UCSD-AML1 (cell line): ENCODE measurements around the gene SMAD1.

Source experiments
- DNase-seq: peaks from one replicate; lab custom pipeline; 2025; ENCODE audit not compliant: unreplicated experiment; lab: John Stamatoyannopoulos, UW

Gene SMAD1

DNA sequence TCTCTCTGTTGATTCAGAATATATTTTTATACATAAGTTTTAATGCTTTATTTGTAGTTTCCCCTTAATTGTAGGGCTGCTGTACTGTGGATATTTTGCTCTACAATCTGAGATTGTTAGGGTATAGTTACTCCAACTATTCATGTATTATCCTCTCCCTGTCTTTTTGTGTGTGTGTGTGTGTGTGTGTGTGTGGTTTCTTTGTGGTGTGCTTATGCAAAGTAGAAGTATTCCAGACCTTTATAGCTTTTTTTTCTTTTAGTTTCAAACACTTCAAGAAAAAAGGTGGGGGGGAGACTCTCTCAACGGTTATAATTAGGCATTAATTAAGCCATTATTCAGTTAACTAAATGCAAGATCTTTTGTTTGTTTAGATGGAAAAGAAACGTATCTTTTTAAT is 6.7 kb downstream of the SMAD1 start:
- no peak for DNase-seq

DNA sequence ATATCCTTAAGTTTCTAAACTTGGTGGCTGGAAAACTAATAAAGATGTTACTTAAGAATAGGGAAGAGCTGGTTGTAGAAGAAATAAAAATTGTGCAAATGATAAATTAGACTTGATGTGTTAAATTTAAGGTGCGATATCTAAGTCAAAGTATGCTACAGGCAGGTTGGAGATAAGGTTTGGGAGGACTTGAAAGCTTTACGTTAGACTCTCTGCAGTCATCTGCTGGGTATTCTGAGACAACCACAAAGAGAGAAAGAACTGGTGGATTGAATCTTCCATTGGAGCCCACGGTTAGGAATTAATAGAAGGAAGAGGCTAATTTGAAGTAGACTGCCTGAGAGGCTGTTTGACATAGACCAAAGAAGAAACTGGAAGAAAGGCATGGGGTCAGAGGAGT is 7.9 kb downstream of the SMAD1 start:
- DNase-seq: no peak

DNA sequence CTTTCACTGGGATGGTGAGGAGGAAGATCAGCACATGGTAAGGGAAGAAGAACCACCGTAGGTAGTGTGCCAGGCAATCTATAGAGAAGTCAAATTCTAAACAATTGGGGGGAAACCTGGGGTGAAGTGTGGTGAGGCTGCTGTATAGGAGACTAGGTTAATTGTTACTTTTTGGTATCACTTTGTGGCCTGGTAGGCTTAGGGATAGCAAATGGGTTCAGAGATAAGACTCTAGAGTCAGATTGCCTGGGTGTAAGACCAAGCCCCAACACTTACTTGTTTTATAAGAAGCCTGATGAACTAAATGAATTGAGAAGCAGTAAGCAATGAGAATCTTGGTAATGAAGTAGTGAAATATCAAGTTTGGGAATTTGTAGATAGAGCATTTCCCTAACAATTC is 8.7 kb downstream of the SMAD1 start:
- DNase-seq: no peak

DNA sequence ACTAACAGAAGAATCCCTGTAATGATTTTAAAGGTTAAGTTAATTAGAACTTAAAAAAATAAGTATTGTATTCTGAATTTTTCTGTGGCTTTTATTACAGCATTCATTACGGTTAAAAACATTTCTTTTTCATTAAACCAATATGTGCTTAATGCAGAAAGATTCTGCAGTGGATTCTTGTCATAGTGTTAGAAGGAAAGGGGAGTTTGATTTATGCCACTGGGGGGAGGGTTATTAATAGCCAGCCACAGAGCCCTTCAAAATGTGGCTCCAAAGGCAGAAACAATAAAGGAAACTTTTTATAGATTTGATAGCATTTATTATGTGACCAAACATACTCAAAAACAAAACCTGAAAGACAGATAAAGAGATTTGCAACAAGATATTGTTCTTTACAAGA is 9.1 kb downstream of the SMAD1 start:
- DNase-seq: no peak

DNA sequence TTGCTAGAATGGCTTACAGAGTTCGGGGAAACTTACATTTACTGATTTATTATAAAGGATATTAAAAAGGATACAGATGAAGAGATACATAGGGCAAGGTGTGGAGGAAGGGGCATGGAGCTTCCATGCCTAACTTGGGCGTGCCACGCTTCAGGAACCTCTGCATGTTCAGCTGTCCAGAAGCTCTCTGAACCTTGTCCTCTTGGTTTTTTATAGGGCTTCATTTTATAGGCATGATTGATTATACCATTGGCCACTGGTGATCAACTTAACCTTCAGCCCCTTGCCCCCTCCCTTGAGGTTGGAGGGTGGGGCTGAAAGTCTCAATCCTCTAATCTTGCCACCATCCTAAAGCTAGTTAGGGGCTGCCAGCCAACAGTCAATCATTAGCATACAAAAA is 10.7 kb downstream of the SMAD1 start:
- no peak for DNase-seq

DNA sequence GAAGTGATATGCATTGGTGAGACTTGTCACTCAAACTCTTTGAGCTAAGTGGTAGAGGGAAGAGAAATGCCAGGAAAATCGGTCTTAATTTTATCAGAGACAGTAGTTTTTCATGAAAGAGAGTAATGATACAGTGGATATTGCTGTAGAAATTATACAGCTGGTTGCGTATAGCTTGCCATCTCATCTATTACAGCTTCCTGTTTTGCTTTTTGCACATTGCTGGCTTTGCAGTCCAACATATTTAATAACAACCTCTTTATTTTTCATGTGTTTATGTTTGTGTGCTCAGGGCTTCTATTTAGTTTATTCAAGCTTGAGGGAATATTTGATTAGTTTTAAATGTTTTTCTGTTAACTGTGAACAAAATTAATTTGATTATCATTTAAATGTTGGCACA is 11.5 kb downstream of the SMAD1 start:
- no peak for DNase-seq

DNA sequence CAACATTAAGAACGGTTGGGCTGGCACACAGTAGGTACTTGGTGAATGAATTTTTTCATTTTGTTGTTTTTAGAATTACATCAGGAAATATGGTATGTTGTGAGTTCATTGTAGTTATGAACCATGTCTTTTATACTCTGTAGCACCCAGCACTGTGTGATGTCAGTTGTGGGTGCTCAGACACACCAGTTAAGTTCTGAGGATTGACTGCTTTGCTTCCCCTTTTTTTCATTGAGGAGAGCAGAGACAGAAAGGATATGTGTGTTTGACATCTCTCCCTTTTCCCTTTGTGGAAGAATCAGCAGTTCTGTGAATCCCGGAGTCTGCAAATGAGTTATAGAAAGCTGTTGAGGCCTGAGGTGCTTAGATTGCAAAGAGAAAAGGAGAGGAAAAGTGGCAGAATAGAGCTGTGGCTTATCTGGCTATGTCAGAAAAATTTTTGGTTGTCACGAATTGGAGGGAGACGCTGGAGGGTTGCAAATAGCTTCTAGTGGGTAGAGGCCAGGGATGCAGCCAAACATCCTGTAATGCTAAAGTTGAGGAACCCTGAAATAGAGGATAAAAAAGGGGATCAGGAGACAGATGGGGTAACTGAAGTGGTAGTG is 13.1 kb downstream of the SMAD1 start:
- DNase-seq: no peak

DNA sequence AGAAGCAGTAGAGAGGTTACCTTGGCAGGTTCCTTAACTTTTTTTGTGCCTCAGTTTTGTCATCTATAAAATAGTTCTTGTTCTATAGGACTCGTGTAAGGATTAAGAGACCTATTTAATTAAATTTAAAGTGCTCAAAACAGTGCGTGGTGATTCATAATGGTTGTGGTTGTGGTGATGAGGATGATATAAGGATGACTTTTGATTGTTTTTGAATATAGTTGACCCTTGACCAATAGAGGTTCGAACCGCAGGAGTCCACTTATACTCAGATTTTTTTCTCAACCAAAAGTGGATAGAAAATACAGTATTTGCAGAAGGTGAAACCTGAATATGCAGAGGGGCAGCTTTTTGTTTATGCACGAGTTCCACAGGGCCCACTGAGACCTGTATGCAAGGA is 14.6 kb downstream of the SMAD1 start:
- no peak for DNase-seq

DNA sequence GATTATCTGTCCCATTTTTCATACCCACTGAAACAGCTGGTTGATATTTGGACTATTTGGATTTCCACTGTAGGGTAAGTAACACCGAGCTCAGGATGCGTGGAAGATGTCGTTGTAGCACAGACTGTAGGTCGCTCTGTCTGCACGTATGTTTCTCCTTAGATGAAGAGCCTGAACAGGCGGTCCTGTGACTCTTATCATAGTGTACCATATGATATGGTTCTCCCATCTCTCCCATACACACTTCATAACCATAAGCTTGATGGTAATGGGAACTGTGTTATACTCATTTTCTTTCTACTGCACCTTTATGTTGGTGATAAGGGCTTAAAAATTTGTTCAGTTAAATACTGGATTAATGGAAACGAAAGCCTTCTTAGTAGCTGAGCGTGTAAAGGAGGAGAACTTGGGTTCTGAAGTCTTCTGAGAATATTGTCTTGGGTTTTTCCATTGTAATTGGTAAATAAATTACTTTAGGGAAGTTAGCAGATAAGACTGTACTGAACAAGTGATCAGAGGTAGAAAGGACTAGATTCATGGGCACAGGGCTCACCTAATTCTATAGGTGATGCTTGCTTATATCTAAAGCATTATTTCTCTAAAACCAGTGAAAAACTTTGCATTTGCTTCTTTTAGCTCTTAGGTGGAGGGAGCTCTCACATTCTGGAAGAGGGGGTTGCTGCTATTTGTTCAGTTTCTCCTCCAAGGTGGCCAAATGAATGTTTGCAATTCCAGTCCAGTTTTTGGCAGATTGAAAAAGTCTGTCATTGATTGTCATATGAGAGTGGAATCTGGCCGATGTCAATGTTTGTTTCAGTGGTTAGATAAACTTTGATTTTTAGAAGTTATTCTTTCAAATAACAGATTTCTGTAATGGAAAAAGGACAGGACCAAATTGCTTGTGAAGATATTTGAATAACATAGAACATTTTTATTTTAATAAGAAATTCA is 15.8 kb downstream of the SMAD1 start:
- no peak for DNase-seq

DNA sequence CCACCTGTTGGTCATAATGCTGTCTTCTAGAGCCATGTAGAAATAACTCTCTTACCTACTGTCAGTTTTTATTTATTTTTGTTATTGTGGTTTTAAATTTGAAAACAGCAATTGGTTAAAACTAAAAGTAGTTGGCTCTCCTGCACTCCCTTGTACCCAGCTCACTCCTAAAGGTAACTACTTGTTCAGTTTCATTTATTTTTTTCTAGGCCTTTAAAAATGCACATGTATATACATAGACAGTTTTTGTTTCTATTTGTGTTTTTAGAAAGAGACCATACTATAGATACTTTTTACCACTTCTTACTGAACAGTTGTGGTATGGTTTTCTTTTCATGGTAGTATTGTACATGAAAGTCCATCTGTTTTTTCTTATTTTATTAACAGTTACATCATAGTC is 16.8 kb downstream of the SMAD1 start:
- DNase-seq: no peak

DNA sequence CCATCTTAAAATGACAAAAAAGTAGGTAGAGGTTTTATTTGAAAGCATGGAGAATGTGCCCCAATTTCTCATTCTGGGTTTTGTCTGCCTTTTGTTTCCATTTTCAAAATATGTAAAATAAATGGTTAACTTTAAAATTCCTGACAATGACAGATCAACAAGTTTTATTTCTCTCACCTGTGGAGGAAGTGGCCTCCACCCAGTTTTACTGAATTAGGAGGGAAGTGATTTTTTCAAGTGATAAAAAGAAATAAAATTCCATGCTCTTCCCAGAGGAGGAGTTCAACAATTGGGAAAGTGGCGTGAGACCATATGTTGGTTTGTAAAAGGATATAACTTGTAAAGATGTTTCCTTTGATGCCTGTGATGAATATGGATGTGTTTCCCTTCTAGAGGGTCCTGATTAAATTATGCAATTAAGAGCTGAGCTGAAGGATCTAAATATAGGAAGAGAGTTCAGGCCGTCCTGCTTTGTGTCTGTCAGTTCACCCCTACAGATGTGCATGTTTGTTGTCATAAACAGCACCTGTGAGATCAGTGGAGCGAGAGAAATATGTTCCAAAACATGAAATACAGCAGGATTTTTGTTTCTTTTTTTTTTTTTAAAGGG is 19.5 kb downstream of the SMAD1 start:
- DNase-seq: no peak

DNA sequence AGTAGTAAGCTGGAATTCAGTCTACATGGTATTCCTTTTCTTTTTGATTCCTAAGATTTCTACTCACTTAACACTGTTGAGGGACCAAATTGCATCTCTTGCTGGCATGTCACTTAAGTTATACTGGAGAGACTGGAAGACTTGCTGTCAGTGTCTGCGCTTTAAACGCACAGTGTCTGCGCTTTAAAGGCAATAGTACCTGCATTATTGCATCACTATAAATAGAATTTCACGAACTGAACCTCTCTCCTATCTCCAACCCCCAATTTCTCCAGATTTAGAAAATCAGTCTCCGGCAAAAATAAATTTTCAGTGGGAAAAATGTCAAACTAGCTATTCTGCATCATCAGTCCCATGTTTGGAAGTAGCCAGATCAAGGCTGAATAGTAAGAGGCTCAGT is 21.2 kb downstream of the SMAD1 start:
- no peak for DNase-seq

DNA sequence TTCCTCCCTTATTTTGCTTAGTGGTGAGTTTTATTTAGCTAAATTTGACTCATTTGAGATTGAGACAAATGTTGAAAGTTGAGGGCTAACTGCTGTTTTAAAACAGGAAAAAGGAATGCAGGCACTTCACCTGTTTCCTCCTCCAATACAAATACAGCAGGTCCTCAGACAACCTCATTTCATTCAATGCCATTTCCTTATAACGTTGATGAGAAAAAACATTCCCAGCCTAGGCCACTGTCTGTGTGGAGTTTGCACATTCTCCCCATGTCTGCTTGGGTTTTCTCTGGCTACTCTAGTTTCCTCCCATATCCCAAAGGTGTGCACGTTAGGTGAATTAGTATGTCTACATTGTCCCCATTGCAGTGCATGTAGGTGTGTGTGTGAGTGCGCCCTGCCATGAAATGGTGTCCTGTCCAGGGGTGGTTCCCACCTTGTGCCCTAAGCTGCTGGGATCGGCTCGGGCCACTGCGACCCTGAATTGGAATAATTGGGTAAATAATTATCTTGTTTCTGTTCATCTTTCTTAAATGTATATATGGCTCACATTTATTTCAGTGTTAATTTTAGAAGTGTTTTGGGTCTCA is 21.9 kb downstream of the SMAD1 start:
- DNase-seq: no peak

DNA sequence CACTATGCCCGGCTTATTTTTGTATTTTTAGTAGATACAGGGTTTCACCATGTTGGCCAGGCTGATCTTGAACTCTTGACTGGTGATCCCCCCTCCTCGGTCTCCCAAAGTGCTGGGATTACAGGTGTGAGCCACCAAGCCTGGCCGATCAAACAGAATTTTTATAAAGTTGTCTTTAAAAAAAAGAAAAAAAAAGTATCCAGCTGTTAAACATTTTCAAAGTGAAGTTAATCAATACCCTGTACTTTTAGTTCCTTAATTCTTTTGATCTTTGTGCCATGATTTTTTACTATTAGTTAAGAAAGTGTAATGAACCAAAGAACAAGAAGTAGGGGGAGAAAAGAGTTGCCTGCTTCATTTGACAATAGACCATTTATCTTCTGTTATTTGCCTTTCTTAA is 24.3 kb downstream of the SMAD1 start:
- DNase-seq: no peak

DNA sequence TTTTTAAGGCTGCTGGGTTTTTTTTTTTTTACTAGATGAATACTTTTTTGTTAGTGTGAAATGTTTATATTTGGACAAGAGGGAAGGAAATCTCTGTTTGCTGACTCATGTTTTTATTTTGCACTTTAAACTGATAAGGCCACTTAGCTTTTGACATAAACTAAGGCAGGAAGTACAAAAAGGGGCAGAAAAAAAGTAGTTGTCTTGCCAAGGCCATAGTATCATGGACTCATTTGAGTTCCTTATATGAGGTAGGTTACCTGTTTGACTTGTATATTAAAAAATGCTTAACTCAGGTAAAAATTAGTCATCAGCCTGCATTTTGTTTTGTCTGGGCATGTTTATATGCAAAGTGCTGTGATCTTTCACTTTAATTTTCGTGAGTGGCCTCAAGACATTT is 26.0 kb downstream of the SMAD1 start:
- DNase-seq: no peak

DNA sequence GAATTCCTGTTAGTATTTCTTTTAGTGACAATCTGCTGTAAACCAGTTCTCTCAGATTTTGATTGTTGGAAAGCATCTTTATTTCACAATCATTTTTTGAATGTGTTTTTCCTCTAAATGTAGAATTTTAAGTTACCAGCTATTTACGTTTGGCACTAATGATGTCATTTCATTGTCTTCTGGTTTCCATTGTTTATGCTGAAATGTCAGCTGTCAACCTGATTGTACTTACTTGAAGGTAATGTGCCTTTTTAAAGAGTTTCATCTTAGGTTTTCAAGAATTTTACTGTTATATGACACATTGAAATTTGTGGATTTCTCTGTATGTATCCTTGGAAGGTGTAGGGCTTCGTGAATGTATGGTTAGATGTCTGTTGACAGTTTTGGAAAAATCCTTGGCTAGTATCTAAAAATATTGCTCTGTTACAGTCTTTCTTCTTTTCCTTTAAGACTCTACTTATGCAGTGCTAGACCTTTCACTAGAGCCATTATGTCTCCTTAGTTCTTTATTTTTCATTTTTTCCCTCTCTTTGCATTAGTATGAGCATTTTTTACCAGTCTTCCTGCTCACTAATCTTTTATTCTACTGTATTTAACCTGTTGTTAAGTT is 30.4 kb downstream of the SMAD1 start:
- no peak for DNase-seq

DNA sequence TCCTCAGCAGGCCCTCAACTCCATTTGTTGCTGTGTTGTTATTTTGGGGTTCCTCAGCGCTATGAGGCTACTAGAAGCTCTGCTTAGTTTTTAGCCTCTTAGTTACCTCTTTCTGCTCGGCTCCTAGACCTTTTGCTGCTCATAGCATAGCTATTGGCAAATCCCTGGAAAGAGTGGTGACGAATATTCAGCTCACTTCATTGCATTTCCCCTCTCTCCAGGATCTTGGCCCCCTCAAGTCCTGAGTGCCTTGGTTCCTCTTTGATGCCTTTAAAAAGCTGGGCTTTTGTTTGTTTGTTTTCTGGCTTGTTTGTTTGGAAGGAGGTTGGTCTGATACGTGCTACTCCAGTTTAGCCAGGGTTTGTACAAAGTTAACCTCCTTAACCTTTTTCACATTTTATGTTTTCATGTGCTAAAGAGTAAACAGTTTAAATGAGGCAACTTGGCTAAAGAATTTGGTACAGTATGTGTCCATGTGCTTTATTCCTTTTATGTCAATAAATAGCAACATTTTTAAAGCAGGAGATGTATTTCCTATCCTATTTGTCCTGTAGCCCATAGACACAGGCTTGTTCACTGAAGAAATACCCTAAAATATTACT is 31.5 kb downstream of the SMAD1 start:
- no peak for DNase-seq

DNA sequence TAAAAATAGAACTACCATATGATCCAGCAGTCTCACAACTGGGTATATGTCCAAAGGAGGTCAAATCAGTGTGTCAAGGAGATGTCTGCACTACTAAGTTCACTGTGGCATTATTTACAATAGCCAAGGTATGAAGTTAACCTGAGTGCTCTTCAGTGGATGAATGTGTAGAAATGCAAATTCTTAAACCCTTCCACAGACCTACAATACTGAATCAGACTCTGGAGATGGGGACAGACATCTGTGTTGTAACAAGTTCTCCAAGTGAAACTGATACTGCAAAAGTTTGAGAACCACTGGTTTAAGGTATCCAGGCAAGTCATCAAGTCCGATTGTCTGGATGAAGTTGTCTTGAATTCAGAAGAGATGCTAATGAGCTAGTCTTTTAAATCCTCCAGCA is 38.5 kb downstream of the SMAD1 start:
- DNase-seq: no peak

DNA sequence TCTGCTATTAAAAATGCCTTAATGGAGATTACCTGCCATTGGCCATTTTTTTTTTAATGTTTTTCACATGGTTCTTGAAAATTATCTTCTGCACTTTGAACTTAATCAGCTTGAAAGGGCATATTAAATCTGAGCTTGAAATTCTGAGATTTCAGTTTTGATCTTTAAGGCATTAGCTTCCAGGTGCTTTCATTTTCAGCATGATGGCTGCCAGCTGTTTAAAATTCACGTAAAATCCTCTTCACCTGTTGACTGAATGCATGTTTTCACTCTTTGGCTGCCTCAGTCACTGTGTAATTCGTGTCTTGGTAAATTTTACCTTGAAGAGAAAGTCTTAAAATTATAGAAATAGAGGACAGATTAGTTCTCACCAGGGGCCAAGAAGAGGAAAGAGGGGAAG is 39.6 kb downstream of the SMAD1 start:
- DNase-seq: no peak

DNA sequence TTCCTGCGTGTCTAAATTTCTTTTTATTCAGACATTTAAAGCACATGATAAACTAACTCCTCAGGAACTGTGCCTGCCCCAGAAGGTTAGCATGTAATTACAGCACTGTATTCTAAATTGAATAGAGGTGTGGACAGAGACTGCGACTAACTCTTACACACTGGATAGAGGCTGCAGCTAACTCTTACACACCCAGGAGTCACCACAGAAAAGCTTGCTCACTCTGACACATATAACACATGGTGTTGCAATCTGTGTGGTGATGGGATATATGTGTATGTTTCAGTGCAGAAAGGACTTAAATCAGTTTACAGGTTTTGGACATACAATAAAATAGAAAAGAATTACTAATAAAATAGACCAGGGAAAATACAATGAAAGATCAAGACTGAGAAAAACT is 41.5 kb downstream of the SMAD1 start:
- no peak for DNase-seq

DNA sequence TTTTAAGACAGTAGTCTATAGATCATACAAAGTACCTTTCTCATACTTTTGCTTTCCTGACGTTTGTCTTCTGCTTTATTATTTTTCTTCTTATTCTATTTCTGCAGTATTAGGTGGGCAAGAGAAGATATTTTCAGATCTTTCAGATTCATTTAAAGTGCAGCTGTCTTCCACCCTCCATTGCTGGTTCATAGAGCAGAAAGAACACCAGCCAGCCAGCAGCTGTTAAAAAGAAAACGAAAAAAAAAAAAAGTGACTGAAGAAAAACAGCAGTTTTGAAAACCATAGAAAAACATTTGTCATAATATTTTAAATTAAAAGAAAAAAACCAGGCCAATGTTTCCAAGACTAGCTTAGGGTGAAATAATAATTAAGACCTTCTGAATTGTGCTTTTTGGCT is 42.9 kb downstream of the SMAD1 start:
- no peak for DNase-seq
